OCI-LY7 (cell line): Measurements from ENCODE around the gene GRP. TPM values are rescaled to one million over a fixed set of nuclear protein-coding genes. Genes with fewer than 3 reads are reported as not detected.

Experiments used
- BruUV-seq: library from RNA; stranded (reverse); fragments of 400-500 nt; replicated peaks from 2 replicates; lab custom pipeline; 2021; lab: Mats Ljungman, UMichigan
- CTCF ChIA-PET: fragments of 300-600 bp; sonication (Branson Sonifier 250); formaldehyde crosslinking; loops from one replicate; lab custom pipeline; 2022; ENCODE audit warnings: antibody characterized with exemption; ENCODE audit not compliant: unreplicated experiment; lab: Charles Lee
- POLR2A ChIA-PET: fragments of 300-600 bp; sonication (Branson Sonifier 250); formaldehyde crosslinking; loops from one replicate; lab custom pipeline; 2022; ENCODE audit warnings: antibody characterized with exemption; lab: Charles Lee
- DNase-seq: peaks from one replicate; pipeline ENCODE4 v3.0.0-alpha.2; 2015; ENCODE audit warnings: low spot score
- H2AFZ ChIP-seq: fragments of 200-600 bp; sonication (generic), shearing (Covaris generic); 2 replicates; pipeline ENCODE4 v1.6.1; 2014; ENCODE audit warnings: mild to moderate bottlenecking, antibody characterized with exemption, low read length, moderate library complexity
- H3K27ac ChIP-seq: fragments of 200-600 bp; sonication (generic); 2 replicates; pipeline ENCODE4 v1.5.1; 2014; ENCODE audit warnings: mixed run types, low read depth, mild to moderate bottlenecking, moderate library complexity, low read length, inconsistent platforms; ENCODE audit not compliant: poor library complexity, severe bottlenecking
- H3K36me3 ChIP-seq: fragments of 200-600 bp; sonication (generic); 2 replicates; pipeline ENCODE4 v1.6.1; 2014; ENCODE audit warnings: mild to moderate bottlenecking, antibody characterized with exemption, low read length, moderate library complexity, mixed read lengths; ENCODE audit not compliant: insufficient read depth
- H3K4me1 ChIP-seq: fragments of 200-600 bp; sonication (generic); 2 replicates; pipeline ENCODE4 v1.5.1; 2014; ENCODE audit warnings: mild to moderate bottlenecking, low read length; ENCODE audit not compliant: insufficient read depth, poor library complexity, severe bottlenecking
- H3K4me2 ChIP-seq: fragments of 200-600 bp; sonication (generic); 2 replicates; pipeline ENCODE4 v1.6.1; 2014; ENCODE audit warnings: mild to moderate bottlenecking, low read length
- H3K4me3 ChIP-seq: fragments of 200-600 bp; sonication (generic); 2 replicates; pipeline ENCODE4 v1.5.1; 2014; ENCODE audit warnings: mild to moderate bottlenecking, low read depth, low read length; ENCODE audit not compliant: poor library complexity, severe bottlenecking
- H3K79me2 ChIP-seq: fragments of 200-600 bp; sonication (generic); 2 replicates; pipeline ENCODE4 v1.6.1; 2016; ENCODE audit warnings: low read depth, mild to moderate bottlenecking, low read length, moderate library complexity, mixed read lengths; ENCODE audit not compliant: insufficient read depth
- H3K9me2 ChIP-seq: fragments of 200-600 bp; sonication (generic); 2 replicates; pipeline ENCODE4 v1.6.1; 2016; ENCODE audit warnings: mild to moderate bottlenecking, low read length, mixed read lengths; ENCODE audit not compliant: insufficient read depth
- H3K9me3 ChIP-seq: fragments of 200-600 bp; sonication (generic); 2 replicates; pipeline ENCODE4 v1.6.1; 2014; ENCODE audit warnings: mild to moderate bottlenecking, mixed run types, low read length, mixed read lengths
- H4K20me1 ChIP-seq: fragments of 200-600 bp; sonication (generic); 2 replicates; pipeline ENCODE4 v1.6.1; 2014; ENCODE audit warnings: mild to moderate bottlenecking, antibody characterized with exemption, low read length, moderate library complexity, mixed read lengths; ENCODE audit not compliant: insufficient read depth
- CTCF ChIP-seq: fragments of 200-600 bp; sonication (generic); conservative IDR thresholded peaks from 2 replicates; pipeline ENCODE4 v1.5.1; 2014; ENCODE audit warnings: mild to moderate bottlenecking, antibody characterized with exemption, low read length, moderate library complexity, mixed read lengths
- EZH2phosphoT487 ChIP-seq: fragments of 200-600 bp; sonication (generic); IDR thresholded peaks from 2 replicates; pipeline ENCODE4 v1.6.1; 2018; ENCODE audit warnings: low read depth, borderline replicate concordance, mild to moderate bottlenecking, mixed run types, antibody characterized with exemption, low read length, moderate library complexity, mixed read lengths
- intact Hi-C: fragments of 100-400 bp; cut with micrococcal nuclease; formaldehyde crosslinking; loops from one replicate; pipeline ENCODE4 v1.10.0; 2022; ENCODE audit not compliant: unreplicated experiment
- total RNA-seq, 2 experiments: library from RNA; depleted of rRNA in 1 of 2; stranded (reverse); fragments of >200 nt in 1 of 2; shearing (Covaris generic) in 1 of 2; gene quantifications; 2 replicates each; pipeline ENCODE4 v1.2.3, GENCODE V29; 2014 to 2022

The GRP gene
- total RNA-seq, 2 experiments from 2014 or later = not detected

- H3K4me1 ChIP-seq = no peaks in the 10 kb centered on the region
- DNase-seq = no peak
- H3K4me2 ChIP-seq = no peak overlapping the region
- H3K9me3 ChIP-seq = no peaks in the 10 kb centered on the region
- no peak for TF ChIP-seq EZH2phosphoT487
- TF ChIP-seq CTCF = no peak
- no peak overlapping the region for H3K27ac ChIP-seq
- CTCF ChIA-PET = no interaction called here
- no peaks in the 10 kb centered on the region for H3K36me3 ChIP-seq
- no peak overlapping the region for H2AFZ ChIP-seq
- no TSS peak for BruUV-seq
- no peak overlapping the region for H3K4me3 ChIP-seq
- intact Hi-C loops = no loop called here
- no peaks in the 10 kb centered on the region for H3K9me2 ChIP-seq
- H4K20me1 ChIP-seq = no peaks in the 10 kb centered on the region
- POLR2A ChIA-PET = no interaction called here
- H3K79me2 ChIP-seq = no peaks in the 10 kb centered on the region
Measured at GRCh38 chr18:59268721-59269562, 49.0 kb downstream of the GRP start.

- TF ChIP-seq EZH2phosphoT487 (no peak), CTCF (no peak)
- Histone ChIP-seq H3K27ac (no peak overlapping the region), H3K79me2 (no peaks in the 10 kb centered on the region), H3K9me2 (no peaks in the 10 kb centered on the region), H3K4me3 (no peak overlapping the region), H3K4me1 (no peaks in the 10 kb centered on the region), H3K9me3 (no peaks in the 10 kb centered on the region), H2AFZ (no peak overlapping the region), H3K4me2 (no peak overlapping the region), H3K36me3 (no peaks in the 10 kb centered on the region), H4K20me1 (no peaks in the 10 kb centered on the region)
- intact Hi-C loops = no loop called here
- ChIA-PET POLR2A (no interaction called here), CTCF (no interaction called here)
- DNase-seq = no peak
- BruUV-seq = no TSS peak
Measured at GRCh38 chr18:59269563-59270119, 49.7 kb downstream of the GRP start.

GRCh38 chr18:59270689-59271257 lies 50.8 kb downstream of the GRP start:
- no peak overlapping the region for H3K27ac ChIP-seq
- H4K20me1 ChIP-seq = no peaks in the 10 kb centered on the region
- H3K4me1 ChIP-seq = no peaks in the 10 kb centered on the region
- intact Hi-C loops = no loop called here
- no peaks in the 10 kb centered on the region for H3K79me2 ChIP-seq
- TF ChIP-seq EZH2phosphoT487 (no peak), CTCF (no peak)
- H2AFZ ChIP-seq = no peak overlapping the region
- H3K36me3 ChIP-seq = no peaks in the 10 kb centered on the region
- no peaks in the 10 kb centered on the region for H3K9me2 ChIP-seq
- H3K4me3 ChIP-seq = no peak overlapping the region
- POLR2A ChIA-PET = interaction anchor here (0.6 kb wide), 1 partner anchor 69 kb away, joined by 3 read pairs; no protein-coding TSS in a partner anchor
- BruUV-seq = no TSS peak
- H3K9me3 ChIP-seq = no peaks in the 10 kb centered on the region
- no peak overlapping the region for H3K4me2 ChIP-seq
- DNase-seq = no peak
- CTCF ChIA-PET = no interaction called here
